Keratinocyte (primary cell): Measurements from ENCODE around the gene OLFML3. TPM values are rescaled to one million over a fixed set of nuclear protein-coding genes. Genes with fewer than 3 reads are reported as not detected.
"Not testable (repeated sequence)": the region's sequence is repeated elsewhere in the genome, so short reads cannot be mapped to it uniquely, and the experiment has no call there.

ENCODE experiments used
- DNase-seq: peaks from one replicate; pipeline ENCODE4 v3.0.0-alpha.2; 2011; ENCODE audit warnings: low read depth, missing footprints, low spot score
- FAIRE-seq: peaks from 2 replicates; lab custom pipeline; 2011; peaks lifted over from hg19 to GRCh38; lab: Jason Lieb, UNC
- H2AFZ ChIP-seq: 2 replicates; pipeline ENCODE4 v1.6.0; 2012; ENCODE audit warnings: low read length, control low read depth, inconsistent platforms; ENCODE audit not compliant: control insufficient read depth
- H3K27ac ChIP-seq: 2 replicates; pipeline ENCODE4 v1.5.1; 2011; ENCODE audit warnings: low read length; ENCODE audit not compliant: control insufficient read depth, insufficient read depth
- H3K27me3 ChIP-seq: 3 replicates; pipeline ENCODE4 v1.6.0; 2011; ENCODE audit warnings: low read length; ENCODE audit not compliant: control insufficient read depth, insufficient read depth; ENCODE audit errors: extremely low read depth
- H3K36me3 ChIP-seq, 2 experiments: 2 replicates in 1 of 2; 3 replicates in 1 of 2; pipeline ENCODE4 v1.5.1; 2011; ENCODE audit warnings: low read length in 2 of 2, mild to moderate bottlenecking in 1 of 2; ENCODE audit not compliant: control insufficient read depth in 2 of 2, insufficient read depth in 2 of 2; ENCODE audit errors: extremely low read depth in 1 of 2
- H3K4me1 ChIP-seq: 3 replicates; pipeline ENCODE4 v1.5.1; 2011; ENCODE audit warnings: low read length; ENCODE audit not compliant: control insufficient read depth, insufficient read depth; ENCODE audit errors: extremely low read depth
- H3K4me2 ChIP-seq: 3 replicates; pipeline ENCODE4 v1.6.0; 2011; ENCODE audit warnings: low read depth, low read length; ENCODE audit not compliant: control insufficient read depth, insufficient read depth; ENCODE audit errors: extremely low read depth
- H3K4me3 ChIP-seq, 3 experiments: fragments of 200-600 bp in 1 of 3; sonication (generic) in 1 of 3; 2 replicates in 2 of 3; 3 replicates in 1 of 3; pipeline ENCODE4 v1.5.1; 2011 to 2016; ENCODE audit warnings: low read length in 3 of 3, mild to moderate bottlenecking in 3 of 3, control low read depth in 2 of 3, inconsistent platforms in 1 of 3, low read depth in 1 of 3, mixed read lengths in 1 of 3, mixed run types in 1 of 3, moderate library complexity in 1 of 3; ENCODE audit not compliant: control insufficient read depth in 2 of 3, insufficient read depth in 2 of 3; ENCODE audit errors: extremely low read depth in 1 of 3
- H3K79me2 ChIP-seq: 2 replicates; pipeline ENCODE4 v1.6.0; 2012; ENCODE audit warnings: low read length; ENCODE audit not compliant: control insufficient read depth, insufficient read depth
- H3K9ac ChIP-seq: 3 replicates; pipeline ENCODE4 v1.6.0; 2011; ENCODE audit warnings: low read length; ENCODE audit not compliant: control insufficient read depth, insufficient read depth; ENCODE audit errors: extremely low read depth
- H3K9me1 ChIP-seq: 3 replicates; pipeline ENCODE4 v1.6.0; 2011; ENCODE audit warnings: low read length; ENCODE audit not compliant: control insufficient read depth, insufficient read depth; ENCODE audit errors: extremely low read depth
- H3K9me3 ChIP-seq: 2 replicates; pipeline ENCODE4 v1.5.1; 2012; ENCODE audit warnings: low read depth, low read length; ENCODE audit not compliant: control insufficient read depth
- H4K20me1 ChIP-seq: 3 replicates; pipeline ENCODE4 v1.6.0; 2011; ENCODE audit warnings: low read length; ENCODE audit not compliant: control insufficient read depth, insufficient read depth; ENCODE audit errors: extremely low read depth
- CTCF ChIP-seq, 3 experiments: IDR thresholded peaks in 1 of 3; conservative IDR thresholded peaks in 1 of 3; optimal IDR thresholded peaks in 1 of 3; 2 replicates in 2 of 3; 3 replicates in 1 of 3; pipeline versions ENCODE3 to v1.5.1; 2011; ENCODE audit warnings: low read length in 3 of 3, mild to moderate bottlenecking in 3 of 3, moderate library complexity in 2 of 3, control low read depth in 1 of 3, inconsistent platforms in 1 of 3; ENCODE audit not compliant: insufficient read depth in 2 of 3; ENCODE audit errors: extremely low read depth in 1 of 3
- EZH2 ChIP-seq: IDR thresholded peaks from one replicate; pipeline ENCODE4 v1.6.1; 2012; ENCODE audit warnings: inconsistent platforms, mild to moderate bottlenecking, low read length, moderate library complexity
- dilution Hi-C: fragments of 300-500 bp; cut with MboI; formaldehyde crosslinking; loops from one replicate; pipeline ENCODE4 v1.7.0; 2020; ENCODE audit warnings: low sequenced_read_pairs; ENCODE audit not compliant: extremely low pct_ligation_motif_present
- polyA plus RNA-seq, 5 experiments: library from polyadenylated mRNA; depleted of rRNA in 3 of 5; stranded (reverse) in 3 of 5; stranded (forward) in 1 of 5; unstranded in 1 of 5; fragments of >200 nt; gene quantifications; 1 replicate in 1 of 5; 2 replicates in 3 of 5; 3 replicates in 1 of 5; pipeline versions ENCODE4 v1.2.1 to v1.2.3, GENCODE V29; 2011 to 2012; ENCODE audit warnings: missing spikeins in 2 of 5, low read depth in 1 of 5, low replicate concordance in 1 of 5

Gene OLFML3
- polyA plus RNA-seq, 1 donor (not counting 4 experiments of a cell fraction or from before 2014, with no cell fraction given) = 4.4 TPM

- peaks cover 11% of the 10 kb centered on the region for H3K27me3 ChIP-seq
- H2AFZ ChIP-seq = no peak overlapping the region
- H3K9ac ChIP-seq = no peak overlapping the region
- no peak for FAIRE-seq
- no peaks in the 10 kb centered on the region for H3K36me3 ChIP-seq
- no peak overlapping the region for H3K27ac ChIP-seq
- H3K9me3 ChIP-seq = no peaks in the 10 kb centered on the region
- peaks cover 2% of the 10 kb centered on the region for H3K4me1 ChIP-seq
- DNase-seq = no peak
- no peaks in the 10 kb centered on the region for H3K9me1 ChIP-seq
- dilution Hi-C loops = no loop called here
- TF ChIP-seq EZH2 (no peak), CTCF (optimal IDR thresholded peaks at IDR 0.05 in 1 of 3, IDR thresholded peaks at IDR 0.05 in 1 of 3, conservative IDR thresholded peaks at IDR 0.05 in 1 of 3; ENCODE audit: extremely low read depth in 1 of 3, insufficient read depth in 2 of 3, low read length in 3 of 3) (no peak)
- no peak overlapping the region for H3K4me3 ChIP-seq
- no peaks in the 10 kb centered on the region for H4K20me1 ChIP-seq
- H3K4me2 ChIP-seq = no peak overlapping the region
- H3K79me2 ChIP-seq = no peaks in the 10 kb centered on the region
These were observed 24.2 kb downstream of the OLFML3 start for GRCh38 chr1:114003431-114003830.

GRCh38 chr1:114006825-114007224 lies 27.6 kb downstream of the OLFML3 start:
- not testable (repeated sequence) for FAIRE-seq, DNase-seq

GRCh38 chr1:114008480-114008941 lies 29.2 kb downstream of the OLFML3 start:
- H3K4me3 ChIP-seq = no peak overlapping the region
- no peak for DNase-seq
- no peak overlapping the region for H3K27ac ChIP-seq
- H3K79me2 ChIP-seq = no peaks in the 10 kb centered on the region
- TF ChIP-seq EZH2 (no peak), CTCF (optimal IDR thresholded peaks at IDR 0.05 in 1 of 3, IDR thresholded peaks at IDR 0.05 in 1 of 3, conservative IDR thresholded peaks at IDR 0.05 in 1 of 3; ENCODE audit: extremely low read depth in 1 of 3, insufficient read depth in 2 of 3, low read length in 3 of 3) (no peak)
- peaks cover 10% of the 10 kb centered on the region for H3K4me1 ChIP-seq
- H3K36me3 ChIP-seq = no peaks in the 10 kb centered on the region
- H2AFZ ChIP-seq = no peak overlapping the region
- H4K20me1 ChIP-seq = no peaks in the 10 kb centered on the region
- no peaks in the 10 kb centered on the region for H3K27me3 ChIP-seq
- dilution Hi-C loops = no loop called here
- H3K9me3 ChIP-seq = no peaks in the 10 kb centered on the region
- no peak for FAIRE-seq
- no peaks in the 10 kb centered on the region for H3K9me1 ChIP-seq
- no peak overlapping the region for H3K4me2 ChIP-seq
- no peak overlapping the region for H3K9ac ChIP-seq

More at GRCh38 chr1:114006825-114007224, 27.6 kb downstream of the OLFML3 start:
- H3K4me1 ChIP-seq, H3K36me3 ChIP-seq, H3K27ac ChIP-seq, H3K4me2 ChIP-seq, H3K9me1 ChIP-seq, H2AFZ ChIP-seq, H3K79me2 ChIP-seq, H3K9ac ChIP-seq, H4K20me1 ChIP-seq, H3K4me3 ChIP-seq, dilution Hi-C loops, H3K9me3 ChIP-seq: not testable (repeated sequence)
- H3K27me3 ChIP-seq = peaks cover 11% of the 10 kb centered on the region
